ENCODE measurements around the gene ZMYND19. TPM values are rescaled to one million over a fixed set of nuclear protein-coding genes. Genes with fewer than 3 reads are reported as not detected.

The ZMYND19 gene
- total and polyA plus RNA-seq, 2 of the 8 experiments (the other 6 are each of a cell fraction or from before 2014, with no cell fraction given): 42.4 to 58.7 TPM

DNA sequence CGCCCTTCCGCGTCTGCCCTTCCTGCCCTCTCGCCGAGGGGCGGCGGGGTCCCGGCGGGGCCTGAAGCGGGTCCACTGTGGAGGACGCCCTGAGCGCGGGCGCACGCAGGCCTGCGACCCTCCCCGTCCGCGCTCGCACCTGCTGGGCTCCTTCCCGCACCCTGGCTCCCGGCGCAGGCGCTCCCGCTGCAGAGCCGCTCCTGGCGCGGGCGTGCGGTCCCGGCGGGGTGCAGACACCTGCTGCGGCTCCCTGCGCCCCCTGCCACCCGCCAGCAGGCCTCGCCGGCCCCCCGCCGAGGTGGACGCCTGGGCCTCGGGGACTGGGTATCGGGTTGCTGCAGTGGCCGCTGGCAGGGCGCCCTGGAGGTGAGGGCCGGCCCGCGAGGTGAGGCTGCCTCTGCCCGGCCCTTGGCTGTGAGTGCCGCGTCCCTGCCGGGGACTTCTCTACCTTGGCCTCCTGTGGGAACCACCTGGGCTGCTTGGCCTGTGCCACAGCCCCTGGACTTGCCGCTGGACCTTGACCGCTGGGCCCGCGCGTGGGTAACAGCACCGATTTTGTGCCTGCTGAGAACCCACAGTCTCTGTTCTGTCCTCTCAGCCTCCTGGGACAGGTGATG lies 15.8 kb upstream of the ZMYND19 start (continued):
- TF ChIP-seq, protein P1, sequence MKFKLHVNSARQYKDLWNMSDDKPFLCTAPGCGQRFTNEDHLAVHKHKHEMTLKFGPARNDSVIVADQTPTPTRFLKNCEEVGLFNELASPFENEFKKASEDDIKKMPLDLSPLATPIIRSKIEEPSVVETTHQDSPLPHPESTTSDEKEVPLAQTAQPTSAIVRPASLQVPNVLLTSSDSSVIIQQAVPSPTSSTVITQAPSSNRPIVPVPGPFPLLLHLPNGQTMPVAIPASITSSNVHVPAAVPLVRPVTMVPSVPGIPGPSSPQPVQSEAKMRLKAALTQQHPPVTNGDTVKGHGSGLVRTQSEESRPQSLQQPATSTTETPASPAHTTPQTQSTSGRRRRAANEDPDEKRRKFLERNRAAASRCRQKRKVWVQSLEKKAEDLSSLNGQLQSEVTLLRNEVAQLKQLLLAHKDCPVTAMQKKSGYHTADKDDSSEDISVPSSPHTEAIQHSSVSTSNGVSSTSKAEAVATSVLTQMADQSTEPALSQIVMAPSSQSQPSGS (IDR thresholded peaks at IDR 0.05; ENCODE audit: low read length): no peak
- no peak for TF ChIP-seq CHD7 (IDR thresholded peaks at IDR 0.05; ENCODE audit: insufficient replicate concordance, low read length)
- 0 out of 2 replicates have a peak, but pooled peaks have one; percentile 3 for TF ChIP-seq PHF8 (conservative IDR thresholded peaks at IDR 0.05; ENCODE audit: low read depth, low read length)
- TF ChIP-seq TCF12 (IDR thresholded peaks at IDR 0.05; ENCODE audit: low read depth, low read length): no peak
- no peak for TF ChIP-seq POLR2AphosphoS5 (IDR thresholded peaks at IDR 0.05; ENCODE audit: low read depth, low read length)
- 0 out of 4 replicates have a peak, but pooled peaks of 1 of the 2 experiments have one; percentile 1 for TF ChIP-seq SIN3A (conservative IDR thresholded peaks at IDR 0.05 in 1 of 2, IDR thresholded peaks at IDR 0.05 in 1 of 2; ENCODE audit: low read depth in 1 of 2, low read length in 2 of 2)
- TF ChIP-seq GTF2F1 (IDR thresholded peaks at IDR 0.05; ENCODE audit: borderline replicate concordance, low read depth, low read length): no peak
- no peak for TF ChIP-seq CEBPB (IDR thresholded peaks at IDR 0.05; ENCODE audit: low read depth, low read length)
- no peak for TF ChIP-seq POU5F1 (IDR thresholded peaks at IDR 0.05; ENCODE audit: low read depth, low read length)

Data from H1 (cell line).